GM11168 (cell line): ENCODE measurements around the gene LRRC25.
"Not testable (repeated sequence)": the region's sequence is repeated elsewhere in the genome, so short reads cannot be mapped to it uniquely, and the experiment has no call there.

Experiments
- in situ Hi-C: fragments of 300-500 bp; cut with MboI; formaldehyde crosslinking; loops from one replicate; pipeline ENCODE4 v1.12.0; 2022; ENCODE audit warnings: low sequenced_read_pairs; ENCODE audit not compliant: unreplicated experiment

LRRC25 gene

GRCh38 chr19:18412610-18413239, 15.3 kb upstream of the LRRC25 start:
- in situ Hi-C loops, result no loop called here

- in situ Hi-C loops, result loop anchor here (5.0 kb wide), 1 partner anchor 66 kb away; the partner anchor contains the start of gene PGPEP1
These were observed 10.6 kb upstream of the LRRC25 start for GRCh38 chr19:18408053-18408476.

GRCh38 chr19:18406749-18407148, 9.3 kb upstream of the LRRC25 start:
- in situ Hi-C loops, result loop anchor here (5.0 kb wide), 1 partner anchor 64 kb away; the partner anchor contains the start of gene PGPEP1

GRCh38 chr19:18405754-18406153, 8.3 kb upstream of the LRRC25 start:
- in situ Hi-C loops, result loop anchor here (5.0 kb wide), 1 partner anchor 63 kb away; the partner anchor contains the start of gene PGPEP1

- in situ Hi-C loops, result not testable (repeated sequence)
These were observed 5.2 kb upstream of the LRRC25 start for GRCh38 chr19:18402455-18403248.

GRCh38 chr19:18401580-18402112, 4.2 kb upstream of the LRRC25 start:
- in situ Hi-C loops, result no loop called here

- in situ Hi-C loops, result no loop called here
These were observed 1.6 kb upstream of the LRRC25 start for GRCh38 chr19:18399008-18399407.

- in situ Hi-C loops, result no loop called here
These were observed 766 bp downstream of the LRRC25 start for GRCh38 chr19:18396471-18397241.

- in situ Hi-C loops, result no loop called here
These were observed 3.6 kb downstream of the LRRC25 start for GRCh38 chr19:18393836-18394235.

GRCh38 chr19:18392926-18393325, 4.5 kb downstream of the LRRC25 start:
- in situ Hi-C loops, result no loop called here

- in situ Hi-C loops, result no loop called here
These were observed 5.0 kb downstream of the LRRC25 start for GRCh38 chr19:18392417-18392816.

GRCh38 chr19:18391509-18392075, 5.8 kb downstream of the LRRC25 start:
- in situ Hi-C loops, result no loop called here

- in situ Hi-C loops, result no loop called here
These were observed 7.1 kb downstream of the LRRC25 start for GRCh38 chr19:18390065-18390907.

GRCh38 chr19:18389726-18390064, 7.7 kb downstream of the LRRC25 start:
- in situ Hi-C loops, result no loop called here

GRCh38 chr19:18388960-18389725, 8.3 kb downstream of the LRRC25 start:
- in situ Hi-C loops, result no loop called here

- in situ Hi-C loops, result no loop called here
These were observed 9.1 kb downstream of the LRRC25 start for GRCh38 chr19:18388100-18388959.

- in situ Hi-C loops, result no loop called here
These were observed 10.7 kb downstream of the LRRC25 start for GRCh38 chr19:18386543-18387271.
